GM19452 (cell line): ENCODE data around the gene TRIM72.
"Not testable (repeated sequence)": the region's sequence is repeated elsewhere in the genome, so short reads cannot be mapped to it uniquely, and the experiment has no call there.

ENCODE experiments used
- ATAC-seq: cut with Tn5 transposase; IDR thresholded peaks from one replicate; pipeline ENCODE4 v1.9.1; 2021; ENCODE audit not compliant: unreplicated experiment

TRIM72 gene

GRCh38 chr16:31214708-31215286, 878 bp downstream of the TRIM72 start:
- ATAC-seq, result no peak

- ATAC-seq, result no peak
Measured at GRCh38 chr16:31215287-31216162, 1.6 kb downstream of the TRIM72 start.

GRCh38 chr16:31216422-31217135, 2.7 kb downstream of the TRIM72 start, which contains the start of gene PYDC1:
TSS of gene PYDC1 (minus strand) at chr16:31217135. CDS start at chr16:31217028, 107 bp downstream.
- no peak for ATAC-seq

- ATAC-seq, result no peak
Measured at GRCh38 chr16:31217136-31217530, 3.2 kb downstream of the TRIM72 start.

- no peak for ATAC-seq
Measured at GRCh38 chr16:31219154-31219741, 5.3 kb downstream of the TRIM72 start.

GRCh38 chr16:31221357-31222160, 7.6 kb downstream of the TRIM72 start:
- ATAC-seq, result no peak

- no peak for ATAC-seq
Measured at GRCh38 chr16:31223044-31223443, 9.1 kb downstream of the TRIM72 start.

GRCh38 chr16:31224092-31224955, 10.4 kb downstream of the TRIM72 start:
- no peak for ATAC-seq

- ATAC-seq, result no peak
Measured at GRCh38 chr16:31225193-31225592, 11.3 kb downstream of the TRIM72 start.

GRCh38 chr16:31228206-31228605, 14.3 kb downstream of the TRIM72 start:
- ATAC-seq, result no peak

- ATAC-seq, result no peak
Measured at GRCh38 chr16:31229501-31229900, 15.6 kb downstream of the TRIM72 start.

- ATAC-seq, result no peak
Measured at GRCh38 chr16:31238041-31238440, 24.1 kb downstream of the TRIM72 start.

- ATAC-seq, result no peak
Measured at GRCh38 chr16:31242206-31242605, 28.3 kb downstream of the TRIM72 start.

GRCh38 chr16:31243734-31244670, 30.1 kb downstream of the TRIM72 start:
- ATAC-seq, result no peak

GRCh38 chr16:31245598-31245997, 31.7 kb downstream of the TRIM72 start:
- ATAC-seq, result not testable (repeated sequence)

- no peak for ATAC-seq
Measured at GRCh38 chr16:31246296-31246695, 32.4 kb downstream of the TRIM72 start.

- no peak for ATAC-seq
Measured at GRCh38 chr16:31248344-31248743, 34.4 kb downstream of the TRIM72 start.

GRCh38 chr16:31250782-31251384, 37.0 kb downstream of the TRIM72 start:
- no peak for ATAC-seq
